Measurements from ENCODE around the gene TAMALIN.
A peak's percentile ranks its signal among the peaks of the same experiment; 100 is the strongest.

TAMALIN gene

DNA sequence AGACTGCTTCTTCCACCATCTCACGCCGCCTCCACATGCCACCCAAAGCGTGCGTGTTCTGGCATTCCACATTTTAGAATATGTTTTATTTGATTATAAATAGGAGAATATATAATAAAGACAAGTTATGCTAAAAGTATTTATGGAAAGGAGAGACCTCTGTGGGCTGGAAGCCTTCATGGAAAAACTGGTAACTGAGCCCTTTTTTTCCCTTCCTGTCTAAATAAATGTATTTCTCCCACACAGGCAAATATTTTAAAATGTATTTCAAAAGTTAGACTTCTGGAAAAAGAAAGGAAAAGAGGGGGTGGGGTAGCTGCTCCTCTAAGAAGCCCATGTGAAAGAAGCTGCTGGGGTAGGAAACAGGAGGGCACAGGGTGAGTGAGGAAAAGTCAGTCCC lies 28.4 kb downstream of the TAMALIN start:
- H3K27me3 Mint-ChIP-seq, result no peaks in the 10 kb centered on the region
- H3K36me3 Mint-ChIP-seq, result no peaks in the 10 kb centered on the region
- H3K4me1 Mint-ChIP-seq, result peaks cover 61% of the 10 kb centered on the region
- ATAC-seq, result no peak
- H3K9me3 Mint-ChIP-seq, result no peaks in the 10 kb centered on the region
- no peak overlapping the region for H3K4me3 Mint-ChIP-seq
- no peak overlapping the region for H3K27ac Mint-ChIP-seq

DNA sequence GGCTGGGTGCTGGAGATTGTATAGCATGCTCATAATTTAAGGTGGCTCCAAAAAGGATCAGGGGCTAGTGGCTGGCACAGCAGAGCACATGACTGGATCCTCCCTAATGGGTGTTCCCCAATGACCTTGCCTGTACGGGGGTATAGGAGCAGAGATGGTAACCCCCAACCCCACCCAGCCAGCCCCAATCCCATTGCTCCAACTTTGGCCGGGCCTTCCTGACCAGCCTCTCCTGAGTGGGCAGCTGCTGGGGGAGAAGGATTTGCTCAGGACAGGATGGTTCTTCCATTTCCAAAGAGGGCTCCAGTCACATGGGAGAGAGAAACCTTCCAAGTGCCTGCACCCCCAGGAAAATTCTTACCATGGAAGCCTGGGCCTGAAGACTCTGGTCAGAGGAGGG lies 29.2 kb downstream of the TAMALIN start:
- Mint-ChIP-seq H3K4me1 (peaks cover 68% of the 10 kb centered on the region), H3K4me3 (peak overlapping the region; percentile 24), H3K36me3 (no peaks in the 10 kb centered on the region), H3K27ac (no peak overlapping the region), H3K9me3 (no peaks in the 10 kb centered on the region), H3K27me3 (no peaks in the 10 kb centered on the region)
- ATAC-seq, result no peak

DNA sequence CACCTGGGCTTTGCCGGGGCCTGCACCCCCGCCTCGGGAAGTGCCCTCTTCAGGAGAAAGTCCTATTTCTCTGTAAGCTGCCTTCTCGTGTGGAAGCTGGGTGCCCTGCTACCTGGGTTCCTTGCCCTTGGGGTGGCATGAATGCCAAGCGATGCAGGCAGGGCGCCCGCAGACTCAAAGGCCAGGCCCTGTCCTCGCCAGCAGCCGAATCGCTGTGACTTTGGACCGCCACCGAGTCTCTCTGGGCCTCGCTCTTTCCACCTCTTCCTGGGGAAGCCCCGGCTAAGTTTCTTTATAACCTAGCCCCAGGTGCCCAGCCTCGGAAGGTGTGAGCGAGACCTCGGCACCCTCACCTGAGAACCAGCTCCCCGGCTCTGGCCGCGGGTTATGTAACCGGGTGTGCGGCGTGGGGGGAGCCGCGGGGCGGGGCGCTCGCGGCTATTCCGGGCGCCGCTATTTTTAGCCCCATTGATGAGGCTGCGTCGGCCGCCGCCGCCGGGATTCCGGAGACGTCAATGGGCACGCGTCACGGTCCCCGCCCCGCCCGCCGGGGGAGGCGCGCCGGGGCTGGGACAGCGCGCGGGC lies 29.9 kb downstream of the TAMALIN start:
- Mint-ChIP-seq H3K9me3 (no peaks in the 10 kb centered on the region), H3K36me3 (no peaks in the 10 kb centered on the region), H3K4me1 (peaks cover 73% of the 10 kb centered on the region), H3K27ac (no peak overlapping the region), H3K27me3 (no peaks in the 10 kb centered on the region), H3K4me3 (peak overlapping the region; percentile 60)
- ATAC-seq, result peak; percentile 66

DNA sequence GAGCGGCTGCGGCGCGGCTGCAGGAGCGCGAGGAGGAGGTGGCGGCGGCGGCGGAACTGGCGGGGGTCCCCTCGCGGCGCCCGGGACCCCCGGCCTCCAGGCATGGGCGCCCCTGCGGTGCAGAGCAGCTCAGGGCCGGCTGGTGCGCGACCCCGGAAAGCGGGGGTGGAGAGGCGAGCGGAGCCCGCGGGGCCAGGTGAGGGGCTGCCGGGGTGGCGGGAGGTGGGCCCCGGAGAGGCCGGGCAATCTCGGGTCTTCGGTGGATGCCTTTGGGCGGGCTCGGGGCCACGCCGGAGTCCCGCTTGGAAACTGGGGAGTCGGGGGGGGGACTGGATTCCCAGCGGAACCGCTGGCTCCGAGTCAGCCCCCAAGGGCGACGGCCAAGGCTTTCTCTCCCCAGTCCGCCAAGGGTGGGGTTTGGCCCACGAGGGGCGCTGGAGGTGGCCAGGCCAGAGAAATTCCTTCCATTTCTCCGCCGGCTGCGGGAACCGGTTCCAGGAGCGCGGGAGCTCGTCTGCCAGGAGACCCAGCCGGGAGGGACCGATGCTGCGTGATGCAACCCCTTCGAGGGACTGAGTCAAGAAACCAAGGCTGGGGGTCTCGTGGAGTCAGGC lies 30.6 kb downstream of the TAMALIN start:
- H3K27me3 Mint-ChIP-seq, result no peaks in the 10 kb centered on the region

DNA sequence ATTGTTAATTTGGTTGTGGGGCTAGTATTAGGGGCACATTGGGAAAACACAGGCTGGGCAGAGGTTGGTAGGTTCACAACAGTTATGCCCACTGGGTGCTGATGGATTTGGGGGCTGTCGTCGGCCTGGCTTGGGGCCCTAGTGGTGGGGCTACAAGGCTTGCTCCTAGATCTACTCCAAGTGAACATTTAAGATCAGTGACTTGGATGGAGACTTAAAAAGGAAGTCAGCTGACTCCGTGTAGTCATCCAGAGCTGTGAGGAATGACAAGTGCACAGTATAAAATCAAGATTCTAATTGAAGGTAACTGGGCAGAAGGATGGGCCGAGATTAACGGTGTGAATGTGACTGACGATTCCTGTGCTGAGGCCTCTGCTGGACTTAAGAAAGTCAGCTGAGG lies 31.7 kb downstream of the TAMALIN start:
- Mint-ChIP-seq H3K27ac (no peak overlapping the region), H3K9me3 (no peaks in the 10 kb centered on the region), H3K36me3 (no peaks in the 10 kb centered on the region), H3K4me1 (peaks cover 72% of the 10 kb centered on the region), H3K4me3 (peak overlapping the region; percentile 42), H3K27me3 (no peaks in the 10 kb centered on the region)
- no peak for ATAC-seq

More for the DNA sequence above, 30.6 kb downstream of the TAMALIN start:
- ATAC-seq, result no peak
- Mint-ChIP-seq H3K4me3 (peak overlapping the region; percentile 69), H3K36me3 (no peaks in the 10 kb centered on the region), H3K4me1 (peaks cover 75% of the 10 kb centered on the region), H3K9me3 (no peaks in the 10 kb centered on the region), H3K27ac (peak overlapping the region; percentile 65)

DNA sequence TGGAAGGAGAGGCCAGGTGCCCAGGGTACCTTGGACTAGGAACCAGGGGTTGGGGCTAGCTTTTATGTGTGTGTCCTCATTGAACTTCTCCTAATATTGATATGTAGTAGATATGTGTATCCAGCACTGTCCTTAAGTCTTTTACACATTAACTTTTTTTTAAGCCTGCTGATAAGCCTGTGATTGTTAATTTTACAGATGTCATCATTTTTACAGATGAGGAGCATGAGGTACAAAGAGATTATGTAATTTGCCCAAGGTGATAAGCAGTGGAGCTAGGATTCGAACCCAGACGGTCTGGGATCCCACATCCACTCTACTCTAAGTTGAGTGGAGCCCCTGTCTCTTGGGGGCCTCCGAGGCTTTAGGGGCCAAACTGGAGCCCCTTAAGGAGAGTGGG lies 34.3 kb downstream of the TAMALIN start:
- no peak for ATAC-seq
- H3K27ac Mint-ChIP-seq, result no peak overlapping the region
- peaks cover 6% of the 10 kb centered on the region for H3K36me3 Mint-ChIP-seq
- H3K27me3 Mint-ChIP-seq, result no peaks in the 10 kb centered on the region
- H3K9me3 Mint-ChIP-seq, result no peaks in the 10 kb centered on the region
- peaks cover 61% of the 10 kb centered on the region for H3K4me1 Mint-ChIP-seq
- no peak overlapping the region for H3K4me3 Mint-ChIP-seq

DNA sequence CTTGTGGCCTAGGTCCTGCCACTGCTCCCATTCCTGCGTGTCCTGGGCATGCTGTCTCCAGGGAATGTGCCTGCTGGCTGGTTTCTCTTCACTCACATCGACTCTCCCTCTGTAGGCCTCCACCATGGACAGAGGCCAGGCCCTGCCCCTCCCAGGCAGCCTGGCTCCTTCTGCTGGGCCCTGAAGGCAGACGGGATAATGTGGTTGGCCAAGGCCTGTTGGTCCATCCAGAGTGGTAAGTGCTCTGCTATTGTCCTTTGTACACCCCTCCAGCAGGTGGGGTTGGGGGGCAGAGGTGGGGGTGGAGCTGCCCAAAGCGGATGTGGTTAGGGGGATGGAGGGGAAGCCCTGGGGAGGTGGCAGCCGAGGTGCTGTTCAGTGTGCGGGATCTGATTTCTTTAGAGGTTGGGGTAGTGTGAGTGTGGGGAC lies 35.0 kb downstream of the TAMALIN start:
- Mint-ChIP-seq H3K4me1 (peaks cover 59% of the 10 kb centered on the region), H3K27ac (peak overlapping the region; percentile 65), H3K9me3 (no peaks in the 10 kb centered on the region), H3K36me3 (peaks cover 6% of the 10 kb centered on the region), H3K27me3 (no peaks in the 10 kb centered on the region), H3K4me3 (peak overlapping the region; percentile 51)
- ATAC-seq, result peak; percentile 53

DNA sequence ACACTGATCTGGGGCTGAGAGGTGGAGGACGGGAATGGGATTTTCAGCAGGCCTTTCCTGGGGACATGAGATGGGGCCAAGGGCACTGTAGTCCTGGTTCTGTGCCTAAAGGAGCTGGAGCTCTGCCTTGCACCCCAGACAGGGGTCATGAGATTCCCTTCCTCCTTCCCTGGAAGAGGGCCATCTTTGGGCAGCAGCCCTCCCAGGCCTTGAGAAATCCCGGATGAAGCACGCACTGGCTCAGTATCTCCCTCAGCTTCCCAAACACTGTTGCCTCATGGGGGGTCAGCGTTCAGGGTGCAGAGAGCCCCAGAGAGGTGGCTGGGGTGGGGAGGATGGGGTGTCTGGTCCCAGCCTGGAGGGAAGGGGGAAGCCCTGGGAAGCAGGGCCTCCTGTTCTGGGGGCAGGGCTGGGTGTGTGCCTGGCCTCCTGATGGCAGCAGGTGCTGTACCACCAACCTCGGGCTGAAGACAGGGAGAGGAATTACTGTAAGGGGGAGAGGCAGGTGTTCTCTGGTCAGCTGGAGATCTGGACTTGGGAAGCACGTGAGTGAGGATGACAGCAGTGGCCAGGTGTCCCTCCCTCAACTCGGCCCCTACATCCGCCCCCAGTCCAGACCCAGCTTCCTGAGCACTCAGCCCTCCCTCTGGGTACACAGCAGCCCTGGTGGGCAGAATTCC lies 36.1 kb downstream of the TAMALIN start:
- ATAC-seq, result no peak
- no peaks in the 10 kb centered on the region for H3K9me3 Mint-ChIP-seq
- H3K27me3 Mint-ChIP-seq, result no peaks in the 10 kb centered on the region
- H3K4me3 Mint-ChIP-seq, result no peak overlapping the region
- H3K27ac Mint-ChIP-seq, result no peak overlapping the region
- H3K4me1 Mint-ChIP-seq, result peaks cover 54% of the 10 kb centered on the region
- peaks cover 6% of the 10 kb centered on the region for H3K36me3 Mint-ChIP-seq

DNA sequence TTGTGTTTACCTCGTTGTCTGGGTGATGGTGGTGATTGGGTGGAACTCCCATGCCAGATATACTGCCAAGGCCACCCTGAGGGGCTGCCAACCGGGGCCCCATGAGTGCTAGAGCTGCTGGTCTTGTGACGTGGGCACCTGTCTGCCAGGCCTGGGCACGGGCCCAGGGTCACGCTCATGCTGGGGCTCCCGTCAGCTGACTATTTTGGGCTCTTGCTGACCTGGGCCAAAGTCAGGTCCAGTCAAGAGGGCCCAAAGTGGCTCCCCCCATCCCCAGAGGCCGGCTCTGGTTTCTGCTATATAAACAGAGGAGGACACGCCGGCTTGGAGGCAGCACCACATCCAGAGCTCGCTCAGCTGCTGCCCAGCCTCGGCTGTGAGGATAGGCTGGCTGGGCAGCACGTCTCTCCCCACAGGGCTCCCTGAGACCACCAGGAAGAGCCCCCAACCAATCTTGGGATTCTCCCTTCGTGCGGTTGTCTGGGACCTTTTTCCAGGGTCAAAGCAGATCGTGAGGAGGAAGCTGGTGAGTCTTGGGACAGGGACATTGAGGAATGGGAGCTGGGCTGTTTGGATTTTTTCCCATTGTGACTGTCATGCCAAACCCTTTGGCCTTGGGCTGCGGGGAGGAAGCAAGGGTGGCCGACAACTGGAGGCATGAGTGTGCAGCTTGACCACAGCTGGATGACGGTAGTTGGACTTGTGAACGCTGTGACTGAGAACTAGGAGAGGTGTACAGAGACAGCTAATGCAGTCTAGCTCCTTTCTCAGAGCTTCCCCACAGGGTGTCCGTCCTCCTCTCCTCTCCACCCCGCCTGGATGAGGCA lies 36.9 kb downstream of the TAMALIN start:
- no peaks in the 10 kb centered on the region for H3K9me3 Mint-ChIP-seq

DNA sequence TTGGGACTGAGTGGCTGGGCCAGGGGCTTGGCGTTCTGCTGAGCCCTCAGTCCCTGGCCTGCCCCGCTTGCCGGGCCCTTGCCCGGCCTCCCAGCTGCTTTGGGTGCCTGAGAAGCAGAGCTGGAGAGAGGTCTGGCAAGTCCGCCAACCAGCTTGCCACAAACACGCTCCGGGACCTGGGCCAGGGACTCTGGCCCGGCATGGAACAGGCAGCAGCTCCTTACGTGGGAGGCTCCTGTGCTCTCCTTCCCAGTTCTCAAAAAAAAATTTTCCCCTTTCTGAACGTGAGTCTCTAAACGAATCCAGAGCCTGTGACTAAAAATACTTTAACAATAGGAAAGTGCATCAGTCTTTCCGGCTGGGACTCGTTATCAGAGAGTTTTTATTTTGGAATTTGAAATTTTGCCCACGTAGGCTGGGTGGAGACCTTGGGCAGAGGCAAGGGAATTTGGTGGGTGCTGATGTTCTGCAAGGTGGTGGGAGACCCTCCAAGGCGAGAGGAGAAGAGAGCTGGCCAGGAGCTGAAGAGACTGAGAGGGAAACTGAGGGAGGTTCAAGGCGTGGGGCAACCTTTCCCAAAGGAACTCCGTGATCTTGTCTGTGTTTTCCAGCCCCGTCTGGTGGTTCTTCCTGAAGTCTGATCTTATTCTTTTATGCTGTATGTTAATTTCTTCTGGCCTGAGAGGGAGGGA lies 37.7 kb downstream of the TAMALIN start:
- Mint-ChIP-seq H3K4me3 (no peak overlapping the region), H3K36me3 (peaks cover 6% of the 10 kb centered on the region), H3K27ac (no peak overlapping the region), H3K9me3 (no peaks in the 10 kb centered on the region), H3K27me3 (no peaks in the 10 kb centered on the region), H3K4me1 (peaks cover 49% of the 10 kb centered on the region)
- no peak for ATAC-seq

More for the DNA sequence above, 36.9 kb downstream of the TAMALIN start:
- Mint-ChIP-seq H3K4me1 (peaks cover 48% of the 10 kb centered on the region), H3K36me3 (peaks cover 6% of the 10 kb centered on the region), H3K4me3 (no peak overlapping the region), H3K27ac (no peak overlapping the region), H3K27me3 (no peaks in the 10 kb centered on the region)
- no peak for ATAC-seq

DNA sequence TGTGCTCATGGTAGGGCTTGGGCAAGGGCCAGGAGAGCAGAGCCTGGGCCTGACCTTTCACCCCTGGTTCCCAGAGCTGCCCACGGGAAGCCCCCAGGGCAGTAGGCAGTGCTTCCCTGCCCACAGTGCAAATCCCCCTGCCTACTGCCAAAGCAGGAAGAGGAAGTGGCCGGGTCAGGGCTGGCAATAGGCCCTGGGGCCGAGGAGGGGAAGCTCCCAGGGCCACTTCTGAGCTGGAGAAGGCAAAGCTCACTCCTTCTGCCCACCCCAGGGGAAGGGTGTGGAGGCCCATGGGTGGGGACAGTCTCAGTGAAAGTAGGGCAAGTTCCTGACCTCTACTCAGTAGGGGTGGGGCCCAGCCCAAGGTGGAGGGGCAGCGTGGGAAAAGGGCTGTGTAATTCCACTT lies 39.1 kb downstream of the TAMALIN start:
- H3K27ac Mint-ChIP-seq, result peak overlapping the region; percentile 82
- no peak for ATAC-seq

DNA sequence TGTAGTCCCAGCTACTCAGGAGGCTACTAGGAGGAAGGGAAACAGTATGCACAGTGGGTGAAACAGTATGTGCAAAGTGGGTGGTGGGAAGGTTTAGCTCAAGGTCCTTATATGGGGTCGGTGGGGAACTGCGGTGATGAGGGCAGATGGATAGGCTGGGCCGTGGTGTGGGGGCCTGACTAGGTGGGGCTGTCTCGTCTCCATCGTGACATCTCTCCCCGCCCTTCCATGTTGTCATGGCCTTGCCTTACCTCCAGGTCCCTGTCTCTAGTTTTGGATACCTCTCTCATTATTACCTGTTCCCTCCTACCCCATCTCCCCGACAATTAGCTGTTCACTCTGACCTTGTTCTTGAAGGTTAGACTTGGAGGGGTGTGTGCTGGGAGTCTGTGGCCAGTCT lies 40.1 kb downstream of the TAMALIN start:
- no peak overlapping the region for H3K27ac Mint-ChIP-seq
- no peaks in the 10 kb centered on the region for H3K27me3 Mint-ChIP-seq
- H3K36me3 Mint-ChIP-seq, result peaks cover 6% of the 10 kb centered on the region
- H3K9me3 Mint-ChIP-seq, result no peaks in the 10 kb centered on the region
- no peak overlapping the region for H3K4me3 Mint-ChIP-seq
- peaks cover 49% of the 10 kb centered on the region for H3K4me1 Mint-ChIP-seq
- ATAC-seq, result no peak

More for the DNA sequence above, 39.1 kb downstream of the TAMALIN start:
- Mint-ChIP-seq H3K4me3 (no peak overlapping the region), H3K36me3 (peaks cover 6% of the 10 kb centered on the region), H3K27me3 (no peaks in the 10 kb centered on the region), H3K4me1 (peaks cover 49% of the 10 kb centered on the region), H3K9me3 (no peaks in the 10 kb centered on the region)

DNA sequence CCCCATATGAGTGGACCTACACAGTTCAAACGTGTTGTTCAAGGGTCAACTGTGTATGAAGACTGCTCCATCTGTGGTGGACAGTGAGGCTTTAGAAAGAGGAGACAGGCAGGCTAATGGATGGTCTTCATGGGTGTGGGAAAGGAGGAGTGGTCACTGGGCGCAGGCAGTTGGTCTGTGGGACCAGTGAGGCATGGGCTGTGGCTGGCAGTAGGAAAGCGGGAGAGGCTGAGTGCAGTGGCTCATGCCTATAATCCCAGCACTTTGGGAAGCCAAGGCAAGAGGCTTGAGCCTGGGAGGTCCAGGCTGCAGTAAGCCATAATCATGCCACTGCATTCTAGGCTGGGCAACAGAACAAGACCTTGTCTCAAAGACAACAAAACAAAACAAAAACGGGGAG lies 42.5 kb downstream of the TAMALIN start:
- Mint-ChIP-seq H3K36me3 (peaks cover 7% of the 10 kb centered on the region), H3K4me1 (peaks cover 62% of the 10 kb centered on the region), H3K4me3 (peak overlapping the region; percentile 89), H3K9me3 (no peaks in the 10 kb centered on the region), H3K27ac (peak overlapping the region; percentile 98), H3K27me3 (no peaks in the 10 kb centered on the region)
- no peak for ATAC-seq

DNA sequence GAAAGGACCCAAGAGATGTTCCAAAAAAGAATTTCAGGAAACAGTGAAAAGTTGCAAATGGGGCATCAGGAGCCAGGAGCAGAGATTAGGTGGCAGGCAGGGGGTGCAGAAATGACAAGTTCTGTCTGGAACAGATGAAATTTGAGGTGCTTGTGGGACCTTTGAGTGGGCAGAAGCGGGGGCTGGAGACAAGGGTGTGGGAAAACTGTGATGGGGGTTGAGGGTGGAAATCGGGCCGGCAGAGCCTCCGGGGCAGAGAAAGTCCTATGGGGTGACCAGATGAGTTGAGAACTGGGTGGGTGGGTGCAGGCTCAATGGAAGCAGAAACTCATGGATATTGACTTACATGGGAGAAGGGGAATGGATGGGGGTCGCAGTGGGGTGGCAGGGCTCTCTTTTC lies 42.9 kb downstream of the TAMALIN start:
- Mint-ChIP-seq H3K9me3 (no peaks in the 10 kb centered on the region), H3K4me3 (peak overlapping the region; percentile 89), H3K36me3 (peaks cover 7% of the 10 kb centered on the region), H3K27ac (peak overlapping the region; percentile 98), H3K4me1 (peaks cover 66% of the 10 kb centered on the region), H3K27me3 (no peaks in the 10 kb centered on the region)
- no peak for ATAC-seq

Data from stimulated activated memory B cell treated with anti-CD40 and anti-IgM and Interleukin-4, amounts not matched to agents 10 μg/mL and 1 μg/mL and 100 μg/mL, for 72 hours (primary cell).